ENCODE data around the gene PRKCZ. TPM values are rescaled to one million over a fixed set of nuclear protein-coding genes. Genes with fewer than 3 reads are reported as not detected.

The PRKCZ gene
- total and polyA plus RNA-seq, 4 experiments from 2014 or later: 13.5 to 40.7 (median 23.0) TPM

GRCh38 chr1:2183937-2184334 is 133.7 kb downstream of the PRKCZ start:
- POLR2A ChIA-PET (ENCODE audit: partially characterized antibody): no interaction called here
- peaks cover 10% of the 10 kb centered on the region for H3K36me3 ChIP-seq (ENCODE audit: insufficient read depth, low read length)
- peaks cover 0 to 1% (median 0%) of the 10 kb centered on the region in 8 donors for H3K9me3 Mint-ChIP-seq
- peaks cover 5 to 27% of the 10 kb centered on the region in 2 donors for H3K36me3 Mint-ChIP-seq
- H3K4me3 ChIP-seq (ENCODE audit: low read length in 2 of 2): no peak overlapping the region
- no peak overlapping the region for H3K27ac ChIP-seq (ENCODE audit: low read depth, low read length)
- H3K27me3 Mint-ChIP-seq: no peaks in the 10 kb centered on the region
- CTCF ChIA-PET (ENCODE audit: partially characterized antibody): interaction anchor here (2.1 kb wide), 1 partner anchor 10 kb away, joined by 7 read pairs; no protein-coding TSS in a partner anchor
- H3K4me1 ChIP-seq (ENCODE audit: insufficient read depth, low read length): no peaks in the 10 kb centered on the region
- no peak for DNase-seq
- intact Hi-C loops (cut with micrococcal nuclease): no loop called here
- no peaks in the 10 kb centered on the region for H3K27me3 ChIP-seq (ENCODE audit: insufficient read depth, low read length)
- peaks cover 0 to 4% (median 2%) of the 10 kb centered on the region in 4 donors for H3K4me1 Mint-ChIP-seq
- no peak overlapping the region for H3K4me3 Mint-ChIP-seq
- H3K27ac Mint-ChIP-seq: no peak overlapping the region
- H3K9me3 ChIP-seq (ENCODE audit: control insufficient read depth in 1 of 2, low read length in 2 of 2): no peaks in the 10 kb centered on the region

GRCh38 chr1:2184531-2184930 is 134.3 kb downstream of the PRKCZ start:
- H3K9me3 ChIP-seq (ENCODE audit: control insufficient read depth in 1 of 2, low read length in 2 of 2): no peaks in the 10 kb centered on the region
- no peaks in the 10 kb centered on the region for H3K27me3 Mint-ChIP-seq
- H3K4me3 ChIP-seq (ENCODE audit: low read length in 2 of 2): no peak overlapping the region
- no peak for DNase-seq
- H3K27ac Mint-ChIP-seq: no peak overlapping the region
- no peaks in the 10 kb centered on the region for H3K27me3 ChIP-seq (ENCODE audit: insufficient read depth, low read length)
- no peak overlapping the region for H3K4me3 Mint-ChIP-seq
- ChIA-PET CTCF (ENCODE audit: partially characterized antibody) (interaction anchor here (2.1 kb wide), 1 partner anchor 10 kb away, joined by 7 read pairs; no protein-coding TSS in a partner anchor), POLR2A (ENCODE audit: partially characterized antibody) (no interaction called here)
- no peak overlapping the region for H3K27ac ChIP-seq (ENCODE audit: low read depth, low read length)
- peaks cover 5 to 8% (median 6%) of the 10 kb centered on the region in 4 donors for H3K4me1 Mint-ChIP-seq
- H3K36me3 Mint-ChIP-seq: peaks cover 5 to 27% of the 10 kb centered on the region in 2 donors
- intact Hi-C loops (cut with micrococcal nuclease): no loop called here
- peaks cover 4% of the 10 kb centered on the region for H3K4me1 ChIP-seq (ENCODE audit: insufficient read depth, low read length)
- H3K36me3 ChIP-seq (ENCODE audit: insufficient read depth, low read length): peaks cover 10% of the 10 kb centered on the region
- peaks cover 0 to 1% (median 0%) of the 10 kb centered on the region in 8 donors for H3K9me3 Mint-ChIP-seq

GRCh38 chr1:2184934-2185333 is 134.7 kb downstream of the PRKCZ start:
- no peak overlapping the region for H3K4me3 ChIP-seq (ENCODE audit: low read length in 2 of 2)
- H3K9me3 ChIP-seq (ENCODE audit: control insufficient read depth in 1 of 2, low read length in 2 of 2): no peaks in the 10 kb centered on the region
- POLR2A ChIA-PET (ENCODE audit: partially characterized antibody): no interaction called here
- CTCF ChIA-PET (ENCODE audit: partially characterized antibody): interaction anchor here (1.1 to 2.1 kb wide), 2 partner anchors 11 to 45 kb away, joined by 3 to 7 read pairs; no protein-coding TSS in a partner anchor
- peaks cover 7% of the 10 kb centered on the region for H3K4me1 ChIP-seq (ENCODE audit: insufficient read depth, low read length)
- Mint-ChIP-seq H3K27ac (no peak overlapping the region), H3K27me3 (no peaks in the 10 kb centered on the region), H3K4me1 (peaks cover 6 to 10% (median 6%) of the 10 kb centered on the region in 4 donors), H3K4me3 (no peak overlapping the region), H3K9me3 (peaks cover 0 to 1% (median 0%) of the 10 kb centered on the region in 8 donors), H3K36me3 (peaks cover 5 to 24% of the 10 kb centered on the region in 2 donors)
- no peak overlapping the region for H3K27ac ChIP-seq (ENCODE audit: low read depth, low read length)
- H3K36me3 ChIP-seq (ENCODE audit: insufficient read depth, low read length): peaks cover 10% of the 10 kb centered on the region
- H3K27me3 ChIP-seq (ENCODE audit: insufficient read depth, low read length): no peaks in the 10 kb centered on the region
- intact Hi-C loops (cut with micrococcal nuclease): loop anchor here (5.0 kb wide), 1 partner anchor 38 kb away; no protein-coding TSS in a partner anchor
- DNase-seq: no peak

DNA sequence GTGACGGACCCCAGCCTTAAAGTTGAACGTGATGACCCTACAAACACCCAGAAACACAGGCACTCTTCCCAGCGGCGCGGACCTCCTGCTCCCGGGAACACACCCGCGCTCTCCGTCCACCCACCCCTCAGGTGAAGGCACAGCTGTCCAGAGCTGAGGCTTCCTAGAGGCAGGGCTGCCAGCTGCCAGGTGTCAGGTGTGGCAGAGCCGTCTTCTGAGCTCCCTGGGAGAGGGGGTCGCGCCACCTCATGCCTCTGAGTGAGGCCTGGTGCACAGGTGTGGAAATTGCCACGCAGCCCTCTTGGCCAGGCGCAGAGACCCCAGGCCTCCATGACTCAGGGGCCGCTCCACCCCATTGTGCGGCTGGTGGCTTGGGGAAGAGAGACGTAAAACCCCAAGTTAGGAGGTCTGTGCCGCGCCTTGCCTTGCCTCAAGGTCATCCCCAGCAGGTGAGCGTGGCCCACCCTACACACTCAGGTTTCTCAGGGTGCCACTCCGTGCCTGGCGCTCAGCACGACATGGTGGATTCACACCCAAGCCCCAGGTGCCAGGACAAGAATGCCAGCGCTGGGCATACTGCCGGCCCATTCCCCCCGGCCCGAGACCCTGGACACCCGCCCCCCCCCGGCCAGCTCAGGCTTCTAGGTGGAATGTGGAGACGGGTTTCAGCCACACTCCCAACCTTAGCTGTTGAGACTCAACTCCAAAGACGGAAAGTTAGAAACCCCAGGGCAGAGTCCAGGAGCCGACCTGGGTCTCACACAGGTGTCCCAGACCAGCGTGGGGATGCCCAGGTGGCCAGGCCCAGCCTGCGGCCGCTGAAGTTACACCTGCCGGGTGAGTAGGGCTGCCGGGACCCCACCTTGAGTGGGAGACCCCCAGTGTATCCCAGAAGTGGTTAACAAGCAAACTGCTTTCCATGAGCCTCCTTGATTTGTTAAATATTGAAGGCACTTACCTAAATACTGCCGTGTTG is 136.0 kb downstream of the PRKCZ start:
- no peaks in the 10 kb centered on the region for H3K9me3 ChIP-seq (ENCODE audit: control insufficient read depth in 1 of 2, low read length in 2 of 2)
- Mint-ChIP-seq H3K4me1 (peaks cover 4 to 19% (median 7%) of the 10 kb centered on the region in 4 donors), H3K36me3 (peaks cover 3 to 20% of the 10 kb centered on the region in 2 donors), H3K4me3 (no peak overlapping the region), H3K9me3 (peaks cover 0 to 1% (median 0%) of the 10 kb centered on the region in 8 donors), H3K27me3 (no peaks in the 10 kb centered on the region), H3K27ac (peak overlapping the region in 2 of 7 donors; percentile 13 to 68)
- no peak overlapping the region for H3K4me3 ChIP-seq (ENCODE audit: low read length in 2 of 2)
- no peak for DNase-seq
- H3K27ac ChIP-seq (ENCODE audit: low read depth, low read length): no peak overlapping the region
- ChIA-PET CTCF (ENCODE audit: partially characterized antibody) (interaction anchor here (1.1 to 2.1 kb wide), 2 partner anchors 12 to 46 kb away, joined by 3 to 7 read pairs; no protein-coding TSS in a partner anchor), POLR2A (ENCODE audit: partially characterized antibody) (no interaction called here)
- H3K4me1 ChIP-seq (ENCODE audit: insufficient read depth, low read length): peaks cover 17% of the 10 kb centered on the region
- intact Hi-C loops (cut with micrococcal nuclease): loop anchor here (5.0 kb wide), 1 partner anchor 39 kb away; no protein-coding TSS in a partner anchor
- H3K27me3 ChIP-seq (ENCODE audit: insufficient read depth, low read length): no peaks in the 10 kb centered on the region
- peaks cover 5% of the 10 kb centered on the region for H3K36me3 ChIP-seq (ENCODE audit: insufficient read depth, low read length)

DNA sequence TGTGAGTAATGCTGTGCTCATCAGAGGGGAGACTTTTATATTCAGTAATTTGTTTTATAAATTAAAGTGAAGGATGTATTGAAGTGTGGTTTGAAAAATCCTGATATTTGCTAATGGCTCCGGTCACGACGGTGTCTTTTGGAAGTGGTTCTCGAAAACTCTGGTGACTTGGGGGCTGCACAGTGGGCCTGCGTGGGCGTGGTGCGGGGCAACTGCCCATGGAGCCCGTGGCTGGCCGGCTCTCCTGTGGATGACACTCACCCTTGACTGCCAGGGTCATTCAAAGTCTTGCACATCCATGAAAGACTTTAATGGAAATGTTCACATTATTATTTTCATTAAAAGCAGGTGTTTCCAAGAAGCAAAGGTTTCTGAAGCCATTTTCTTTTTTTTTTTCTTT is 136.7 kb downstream of the PRKCZ start:
- POLR2A ChIA-PET (ENCODE audit: partially characterized antibody): interaction anchor here (1.2 kb wide), 1 partner anchor 12 kb away, joined by 4 read pairs; no protein-coding TSS in a partner anchor
- CTCF ChIA-PET (ENCODE audit: partially characterized antibody): interaction anchor here (0.7 kb wide), 1 partner anchor 12 kb away, joined by 4 read pairs; no protein-coding TSS in a partner anchor
- Mint-ChIP-seq H3K9me3 (peaks cover 0 to 1% (median 0%) of the 10 kb centered on the region in 8 donors), H3K4me1 (peaks cover 6 to 24% (median 10%) of the 10 kb centered on the region in 4 donors), H3K4me3 (no peak overlapping the region), H3K27me3 (no peaks in the 10 kb centered on the region), H3K36me3 (peaks cover 3 to 22% of the 10 kb centered on the region in 2 donors), H3K27ac (peak overlapping the region in 1 of 7 donors; percentile 13)
- Histone ChIP-seq H3K9me3 (ENCODE audit: control insufficient read depth in 1 of 2, low read length in 2 of 2) (no peaks in the 10 kb centered on the region), H3K4me1 (ENCODE audit: insufficient read depth, low read length) (peaks cover 17% of the 10 kb centered on the region), H3K27ac (ENCODE audit: low read depth, low read length) (no peak overlapping the region), H3K27me3 (ENCODE audit: insufficient read depth, low read length) (no peaks in the 10 kb centered on the region), H3K4me3 (ENCODE audit: low read length in 2 of 2) (no peak overlapping the region), H3K36me3 (ENCODE audit: insufficient read depth, low read length) (peaks cover 5% of the 10 kb centered on the region)
- intact Hi-C loops (cut with micrococcal nuclease): loop anchor here (5.0 kb wide), 1 partner anchor 40 kb away; no protein-coding TSS in a partner anchor
- DNase-seq: no peak

DNA sequence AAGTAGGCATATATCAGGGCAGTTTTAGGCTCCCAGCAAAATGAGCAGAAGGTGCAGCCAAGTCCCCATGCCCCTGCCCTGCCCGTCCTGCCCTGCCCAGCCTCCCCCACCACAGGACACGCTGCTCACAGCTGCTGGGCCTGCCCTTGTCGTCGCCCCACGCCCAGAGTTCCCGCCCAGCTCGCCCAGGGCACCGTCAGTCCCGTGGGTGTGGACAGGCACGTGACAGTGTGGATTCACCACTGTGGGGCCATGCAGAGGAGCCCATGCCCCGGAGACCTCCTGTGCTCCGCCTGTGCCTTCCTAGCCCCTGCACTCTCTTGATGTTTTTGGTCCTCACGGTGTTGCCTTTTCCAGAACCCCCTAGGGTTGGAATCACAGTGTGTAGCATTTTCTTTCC is 137.4 kb downstream of the PRKCZ start:
- H3K4me3 Mint-ChIP-seq: no peak overlapping the region
- H3K27ac Mint-ChIP-seq: no peak overlapping the region
- peaks cover 5% of the 10 kb centered on the region for H3K36me3 ChIP-seq (ENCODE audit: insufficient read depth, low read length)
- H3K4me3 ChIP-seq (ENCODE audit: low read length in 2 of 2): no peak overlapping the region
- peaks cover 6 to 24% (median 11%) of the 10 kb centered on the region in 4 donors for H3K4me1 Mint-ChIP-seq
- no peak for DNase-seq
- intact Hi-C loops (cut with micrococcal nuclease): loop anchor here (5.0 kb wide), 1 partner anchor 40 kb away; no protein-coding TSS in a partner anchor
- H3K4me1 ChIP-seq (ENCODE audit: insufficient read depth, low read length): peaks cover 17% of the 10 kb centered on the region
- no peaks in the 10 kb centered on the region for H3K27me3 ChIP-seq (ENCODE audit: insufficient read depth, low read length)
- H3K9me3 Mint-ChIP-seq: peaks cover 0 to 1% (median 0%) of the 10 kb centered on the region in 8 donors
- peaks cover 3 to 22% of the 10 kb centered on the region in 2 donors for H3K36me3 Mint-ChIP-seq
- H3K9me3 ChIP-seq (ENCODE audit: control insufficient read depth in 1 of 2, low read length in 2 of 2): no peaks in the 10 kb centered on the region
- CTCF ChIA-PET (ENCODE audit: partially characterized antibody): interaction anchor here (0.7 to 2.4 kb wide), 3 partner anchors 13 to 194 kb away, joined by 4 to 9 read pairs (median 5); no protein-coding TSS in a partner anchor
- no peaks in the 10 kb centered on the region for H3K27me3 Mint-ChIP-seq
- no peak overlapping the region for H3K27ac ChIP-seq (ENCODE audit: low read depth, low read length)
- POLR2A ChIA-PET (ENCODE audit: partially characterized antibody): interaction anchor here (1.2 to 1.3 kb wide), 2 partner anchors 11 to 41 kb away, joined by 3 to 4 read pairs; no protein-coding TSS in a partner anchor

All from CD4-positive, alpha-beta memory T cell (primary cell).